H1 (cell line): ENCODE measurements around the gene POLR1C. TPM values are rescaled to one million over a fixed set of nuclear protein-coding genes. Genes with fewer than 3 reads are reported as not detected.
"Not testable (repeated sequence)": the region's sequence is repeated elsewhere in the genome, so short reads cannot be mapped to it uniquely, and the experiment has no call there.

Experiments
- CTCF ChIA-PET: fragments of 300-600 bp; sonication (Branson Sonifier 250); formaldehyde crosslinking; loops from one replicate; lab custom pipeline; 2021; ENCODE audit not compliant: partially characterized antibody; lab: Charles Lee
- POLR2A ChIA-PET: fragments of 300-600 bp; sonication (Branson Sonifier 250); formaldehyde crosslinking; loops from one replicate; lab custom pipeline; 2021; ENCODE audit warnings: inconsistent platforms; ENCODE audit not compliant: partially characterized antibody; lab: Charles Lee
- DNase-seq, 2 experiments: peaks; one replicate each; pipeline versions ENCODE4 v3.0.0 to v3.0.0-alpha.2; 2010 to 2022; ENCODE audit warnings: low spot score in 2 of 2, low read depth in 1 of 2, mixed read lengths in 1 of 2
- FAIRE-seq: peaks from 2 replicates; lab custom pipeline; 2011; peaks lifted over from hg19 to GRCh38; lab: Jason Lieb, UNC
- H2AFZ ChIP-seq: 2 replicates; pipeline ENCODE4 v1.8.1; 2012; ENCODE audit warnings: low read length, inconsistent platforms
- H2AK5ac ChIP-seq: 2 replicates; pipeline ENCODE4 v1.6.1; 2013; ENCODE audit warnings: low read depth, low read length
- H2BK120ac ChIP-seq: replicated peaks from 2 replicates; pipeline ENCODE3; 2013; ENCODE audit warnings: low read depth, low read length, inconsistent platforms
- H2BK12ac ChIP-seq: 2 replicates; pipeline ENCODE4 v1.6.1; 2013; ENCODE audit warnings: low read depth, low read length
- H2BK15ac ChIP-seq: 2 replicates; pipeline ENCODE4 v1.6.1; 2013; ENCODE audit warnings: low read length
- H2BK20ac ChIP-seq: 2 replicates; pipeline ENCODE4 v1.6.1; 2013; ENCODE audit warnings: low read length
- H2BK5ac ChIP-seq: 2 replicates; pipeline ENCODE4 v1.6.1; 2013; ENCODE audit warnings: low read depth, low read length
- H3K14ac ChIP-seq: 2 replicates; pipeline ENCODE4 v1.6.1; 2013; ENCODE audit warnings: inconsistent platforms; ENCODE audit not compliant: insufficient read length
- H3K18ac ChIP-seq: 2 replicates; pipeline ENCODE4 v1.6.1; 2013; ENCODE audit warnings: low read length; ENCODE audit errors: extremely low read depth
- H3K23ac ChIP-seq: 2 replicates; pipeline ENCODE4 v1.6.1; 2013; ENCODE audit warnings: inconsistent platforms; ENCODE audit not compliant: insufficient read length
- H3K23me2 ChIP-seq: 2 replicates; pipeline ENCODE4 v1.6.1; 2013; ENCODE audit warnings: low read depth, low read length
- H3K27ac ChIP-seq: 2 replicates; pipeline ENCODE4 v1.6.1; 2011; ENCODE audit warnings: low read depth, low read length, inconsistent platforms
- H3K27me3 ChIP-seq, 4 experiments: replicated peaks in 1 of 4; 1 replicate in 1 of 4; 2 replicates in 3 of 4; pipeline versions ENCODE4 v1.6.1 to v1.8.1; 2011 to 2013; ENCODE audit warnings: low read length in 3 of 4, mild to moderate bottlenecking in 3 of 4, inconsistent platforms in 2 of 4, mixed read lengths in 2 of 4, moderate library complexity in 1 of 4; ENCODE audit not compliant: control insufficient read depth in 3 of 4, insufficient read depth in 3 of 4; ENCODE audit errors: extremely low read depth in 1 of 4
- H3K36me3 ChIP-seq, 4 experiments: 2 replicates each; pipeline versions ENCODE4 v1.6.1 to v1.8.1; 2011 to 2013; ENCODE audit warnings: mild to moderate bottlenecking in 4 of 4, low read length in 3 of 4, moderate library complexity in 2 of 4, control low read depth in 1 of 4, inconsistent platforms in 1 of 4; ENCODE audit not compliant: insufficient read depth in 4 of 4, control insufficient read depth in 2 of 4
- H3K4ac ChIP-seq: replicated peaks from 2 replicates; pipeline ENCODE3; 2013; ENCODE audit warnings: low read length, low read depth, mixed read lengths, inconsistent platforms; ENCODE audit not compliant: insufficient read length
- H3K4me1 ChIP-seq, 4 experiments: replicated peaks in 1 of 4; 1 replicate in 1 of 4; 2 replicates in 3 of 4; pipeline versions ENCODE4 v1.6.1 to v1.8.1; 2011 to 2013; ENCODE audit warnings: low read length in 3 of 4, inconsistent platforms in 2 of 4, mixed read lengths in 1 of 4; ENCODE audit not compliant: insufficient read depth in 4 of 4, control insufficient read depth in 3 of 4
- H3K4me2 ChIP-seq, 2 experiments: 2 replicates each; pipeline versions ENCODE4 v1.6.1 to v1.8.1; 2011 to 2013; ENCODE audit warnings: low read depth in 2 of 2, low read length in 2 of 2, control low read depth in 1 of 2, inconsistent platforms in 1 of 2, mild to moderate bottlenecking in 1 of 2; ENCODE audit not compliant: insufficient read depth in 1 of 2
- H3K4me3 ChIP-seq, 4 experiments: fragments of 200-600, 300-600 bp in 1 of 4; sonication (generic), shearing (Covaris generic), sonication (Bioruptor Twin) in 1 of 4; 2 replicates each; pipeline versions ENCODE4 v1.5.1 to v1.8.1; 2011 to 2016; ENCODE audit warnings: low read length in 4 of 4, low read depth in 3 of 4, control low read depth in 2 of 4, inconsistent platforms in 2 of 4, mild to moderate bottlenecking in 2 of 4, mixed read lengths in 1 of 4, moderate library complexity in 1 of 4; ENCODE audit not compliant: insufficient read depth in 2 of 4; ENCODE audit errors: extremely low read depth in 1 of 4
- H3K56ac ChIP-seq: replicated peaks from 2 replicates; pipeline ENCODE3; 2013; ENCODE audit warnings: low read depth, mild to moderate bottlenecking, mixed read lengths, low read length, inconsistent platforms; ENCODE audit not compliant: insufficient read length
- H3K79me1 ChIP-seq: 2 replicates; pipeline ENCODE4 v1.6.1; 2013; ENCODE audit warnings: low read depth, low read length, control low read depth
- H3K79me2 ChIP-seq, 2 experiments: 2 replicates each; pipeline versions ENCODE4 v1.6.1 to v1.8.1; 2012 to 2013; ENCODE audit warnings: low read length in 2 of 2, mild to moderate bottlenecking in 2 of 2, inconsistent platforms in 1 of 2; ENCODE audit not compliant: insufficient read depth in 2 of 2, control insufficient read depth in 1 of 2
- H3K9ac ChIP-seq, 4 experiments: replicated peaks in 1 of 4; 1 replicate in 1 of 4; 2 replicates in 3 of 4; pipeline versions ENCODE4 v1.6.1 to v1.8.1; 2011 to 2013; ENCODE audit warnings: low read depth in 3 of 4, low read length in 3 of 4, control low read depth in 2 of 4, mild to moderate bottlenecking in 2 of 4, moderate library complexity in 2 of 4, inconsistent platforms in 1 of 4; ENCODE audit errors: extremely low read depth in 1 of 4
- H3K9me3 ChIP-seq, 2 experiments: 2 replicates each; pipeline versions ENCODE4 v1.6.1 to v1.8.1; 2012 to 2013; ENCODE audit warnings: mild to moderate bottlenecking in 2 of 2, moderate library complexity in 2 of 2, control low read depth in 1 of 2, inconsistent platforms in 1 of 2, low read depth in 1 of 2, low read length in 1 of 2, mixed read lengths in 1 of 2; ENCODE audit not compliant: insufficient read depth in 2 of 2
- H4K20me1 ChIP-seq, 2 experiments: replicated peaks in 1 of 2; 2 replicates each; pipeline versions ENCODE3 to v1.8.1; 2011 to 2013; ENCODE audit warnings: inconsistent platforms in 2 of 2, low read length in 2 of 2, mild to moderate bottlenecking in 1 of 2; ENCODE audit not compliant: insufficient read depth in 2 of 2, control insufficient read depth in 1 of 2
- H4K5ac ChIP-seq: 2 replicates; pipeline ENCODE4 v1.6.1; 2013; ENCODE audit warnings: low read length, low read depth, mixed read lengths, inconsistent platforms; ENCODE audit not compliant: insufficient read length
- H4K8ac ChIP-seq: 2 replicates; pipeline ENCODE4 v1.8.0; 2013; ENCODE audit warnings: mild to moderate bottlenecking, moderate library complexity, low read length, inconsistent platforms; ENCODE audit not compliant: insufficient read depth; ENCODE audit errors: extremely low read depth
- H4K91ac ChIP-seq: replicated peaks from 2 replicates; pipeline ENCODE3; 2013; ENCODE audit warnings: low read length, mixed read lengths, inconsistent platforms; ENCODE audit not compliant: insufficient read length
- JUN ChIP-seq: IDR thresholded peaks from 2 replicates; pipeline ENCODE4 v1.6.1; 2011; ENCODE audit warnings: low read depth, mild to moderate bottlenecking, improper control_type of control experiment, low read length
- WGBS, 2 experiments: shearing (Covaris generic) in 1 of 2; methylation state at CpG; one replicate each; pipeline versions ENCODE4 v1.1.6 to v1.1.7; 2013 to 2015; ENCODE audit warnings: low lambda C conversion rate in 2 of 2, mixed read lengths in 2 of 2, inconsistent platforms in 1 of 2, low coverage in 1 of 2, missing lambda C conversion rate in 1 of 2; ENCODE audit not compliant: insufficient replicate concordance in 2 of 2, insufficient coverage in 1 of 2, insufficient read length in 1 of 2; ENCODE audit errors: extremely low coverage in 1 of 2, missing lambda C conversion rate in 1 of 2; 5-methylcytosine and 5-hydroxymethylcytosine counted together
- polyA plus RNA-seq, 7 experiments: library from polyadenylated mRNA; depleted of rRNA in 3 of 7; stranded (reverse) in 5 of 7; unstranded in 2 of 7; fragments of >200 nt in 5 of 7; fragments of 200-250 nt in 2 of 7; gene quantifications; 1 replicate in 5 of 7; 2 replicates in 1 of 7; 4 replicates in 1 of 7; pipeline versions ENCODE4 v1.2.1 to v1.2.3, GENCODE V29; 2011 to 2013; ENCODE audit warnings: missing spikeins in 2 of 7, mixed read lengths in 2 of 7
- total RNA-seq: library from RNA; stranded (reverse); fragmentation: NEBNext Ultra II Directional; extraction: Animal tissue kit (Norgen Biotek cat#: 25700); gene quantifications from 2 replicates; pipeline ENCODE4 v1.2.1, GENCODE V29; 2021

POLR1C gene
- total and polyA plus RNA-seq, 2 of the 8 experiments (the other 6 are each of a cell fraction or from before 2014, with no cell fraction given) = 42.9 to 49.6 TPM

- TF ChIP-seq JUN = no peak
Observed at GRCh38 chr6:43516697-43517504, at the start of gene POLR1C, which contains the start of gene YIPF3 (continued).

- H2BK12ac ChIP-seq, H3K27ac ChIP-seq, H3K4me2 ChIP-seq, H3K18ac ChIP-seq, H3K79me2 ChIP-seq, DNase-seq, H3K4me1 ChIP-seq, H4K91ac ChIP-seq, H3K4me3 ChIP-seq, H2BK15ac ChIP-seq, H3K36me3 ChIP-seq, H3K4ac ChIP-seq, H2AFZ ChIP-seq, H3K9ac ChIP-seq, H4K8ac ChIP-seq, H4K20me1 ChIP-seq, H2BK20ac ChIP-seq, H3K79me1 ChIP-seq, H3K9me3 ChIP-seq, H3K27me3 ChIP-seq, H3K23me2 ChIP-seq, H3K23ac ChIP-seq, H4K5ac ChIP-seq, H3K14ac ChIP-seq, FAIRE-seq, H2AK5ac ChIP-seq, H2BK120ac ChIP-seq, H3K56ac ChIP-seq, H2BK5ac ChIP-seq: not testable (repeated sequence)
- ChIA-PET POLR2A (interaction anchor here (0.6 to 1.5 kb wide), 3 partner anchors 10 to 185 kb away, joined by 4 to 5 read pairs (median 4); partner anchors contain the start of gene TJAP1), CTCF (interaction anchor here (0.6 to 32.9 kb wide), 6 partner anchors 10 to 79 kb away, joined by 3 to 536 read pairs (median 4); partner anchors contain the start of gene LRRC73)
- 81% methylated on average over 5 of the region's 5 CpGs; no CpG with 5 or more reads in 1 of the 2 experiments for WGBS, 2 experiments
Observed at GRCh38 chr6:43467265-43467664, 49.6 kb upstream of the POLR1C start.
